Measurements from ENCODE around the gene VIL1. TPM values are rescaled to one million over a fixed set of nuclear protein-coding genes. Genes with fewer than 3 reads are reported as not detected.

VIL1 gene
- total and polyA plus RNA-seq, 2 of the 13 experiments (the other 11 are each of a cell fraction or from before 2014, with no cell fraction given): 287 to 301 TPM

GRCh38 chr2:218398437-218399390 is 20.2 kb upstream of the VIL1 start (continued):
- no peak for TF ChIP-seq FUBP1 (CRISPR knock-in tag; IDR thresholded peaks at IDR 0.05; ENCODE audit: borderline replicate concordance)
- TF ChIP-seq ARNT2 (CRISPR knock-in tag; IDR thresholded peaks at IDR 0.05; ENCODE audit: low read depth): peak; percentile 86
- no peak for TF ChIP-seq CERS6 (CRISPR knock-in tag; IDR thresholded peaks at IDR 0.05)
- peak; percentile 1; the same call in 1 of the 2 replicates for TF ChIP-seq ZNF816 (CRISPR knock-in tag; IDR thresholded peaks at IDR 0.05; ENCODE audit: borderline replicate concordance)
- TF ChIP-seq ZNF501 (CRISPR knock-in tag; IDR thresholded peaks at IDR 0.05): no peak; the same call in 1 of the 2 replicates
- no peak for TF ChIP-seq ZNF614 (CRISPR knock-in tag; IDR thresholded peaks at IDR 0.05; ENCODE audit: borderline replicate concordance)
- no peak; the same call in 1 of the 2 replicates for TF ChIP-seq BRD4 (CRISPR knock-in tag; IDR thresholded peaks at IDR 0.05)
- TF ChIP-seq FIP1L1 (IDR thresholded peaks at IDR 0.05; ENCODE audit: borderline replicate concordance, insufficient read depth, low read depth, low read length): peak; percentile 75; the same call in 1 of the 2 replicates
- 0 out of 2 replicates have a peak, but pooled peaks have one; percentile 67 for TF ChIP-seq GLI4 (CRISPR knock-in tag; IDR thresholded peaks at IDR 0.05; ENCODE audit: borderline replicate concordance)
- no peak for TF ChIP-seq ZMYM2 (CRISPR knock-in tag; IDR thresholded peaks at IDR 0.05)
- TF ChIP-seq ZNF788 (CRISPR knock-in tag; IDR thresholded peaks at IDR 0.05; ENCODE audit: borderline replicate concordance): no peak
- TF ChIP-seq ZNF775 (CRISPR knock-in tag; IDR thresholded peaks at IDR 0.05; ENCODE audit: borderline replicate concordance): 0 out of 2 replicates have a peak, but pooled peaks have one; percentile 30
- TF ChIP-seq PCBP2 (optimal IDR thresholded peaks at IDR 0.05; ENCODE audit: low read depth, low read length, poor library complexity, severe bottlenecking): no peak
- TF ChIP-seq HNF4A (CRISPR knock-in tag; IDR thresholded peaks at IDR 0.05): no peak
- no peak for TF ChIP-seq CC2D1A (CRISPR knock-in tag; IDR thresholded peaks at IDR 0.05)
- no peak for TF ChIP-seq ZNF460 (CRISPR knock-in tag; IDR thresholded peaks at IDR 0.05; ENCODE audit: borderline replicate concordance)
- no peak for TF ChIP-seq ZFP62 (CRISPR knock-in tag; IDR thresholded peaks at IDR 0.05)
- no peak for TF ChIP-seq IKZF1 (IDR thresholded peaks at IDR 0.05)
- TF ChIP-seq CBX5 (CRISPR knock-in tag; IDR thresholded peaks at IDR 0.05; ENCODE audit: borderline replicate concordance): 0 out of 2 replicates have a peak, but pooled peaks have one; percentile 24
- no peak for TF ChIP-seq ZEB1 (IDR thresholded peaks at IDR 0.05; ENCODE audit: insufficient replicate concordance, low read depth)
- no peak for TF ChIP-seq KLF11 (CRISPR knock-in tag; IDR thresholded peaks at IDR 0.05)
- no peak for TF ChIP-seq NFKBIZ (CRISPR knock-in tag; IDR thresholded peaks at IDR 0.05)
- no peak for TF ChIP-seq SALL2 (CRISPR knock-in tag; IDR thresholded peaks at IDR 0.05)
- TF ChIP-seq REPIN1 (CRISPR knock-in tag; IDR thresholded peaks at IDR 0.05; ENCODE audit: borderline replicate concordance, low read depth): no peak; the same call in 1 of the 2 replicates
- TF ChIP-seq ZNF180 (CRISPR knock-in tag; IDR thresholded peaks at IDR 0.05; ENCODE audit: borderline replicate concordance, low read depth): no peak
- no peak for TF ChIP-seq NFYB (CRISPR knock-in tag; IDR thresholded peaks at IDR 0.05)
- TF ChIP-seq ZBTB21 (CRISPR knock-in tag; IDR thresholded peaks at IDR 0.05): no peak

All from HepG2 (cell line).